ENCODE measurements around the gene TENT5A. TPM values are rescaled to one million over a fixed set of nuclear protein-coding genes. Genes with fewer than 3 reads are reported as not detected.
"Not testable (repeated sequence)": the region's sequence is repeated elsewhere in the genome, so short reads cannot be mapped to it uniquely, and the experiment has no call there.

The TENT5A gene
- total RNA-seq: 2.3 and 9.6 TPM in 2 replicates

DNA sequence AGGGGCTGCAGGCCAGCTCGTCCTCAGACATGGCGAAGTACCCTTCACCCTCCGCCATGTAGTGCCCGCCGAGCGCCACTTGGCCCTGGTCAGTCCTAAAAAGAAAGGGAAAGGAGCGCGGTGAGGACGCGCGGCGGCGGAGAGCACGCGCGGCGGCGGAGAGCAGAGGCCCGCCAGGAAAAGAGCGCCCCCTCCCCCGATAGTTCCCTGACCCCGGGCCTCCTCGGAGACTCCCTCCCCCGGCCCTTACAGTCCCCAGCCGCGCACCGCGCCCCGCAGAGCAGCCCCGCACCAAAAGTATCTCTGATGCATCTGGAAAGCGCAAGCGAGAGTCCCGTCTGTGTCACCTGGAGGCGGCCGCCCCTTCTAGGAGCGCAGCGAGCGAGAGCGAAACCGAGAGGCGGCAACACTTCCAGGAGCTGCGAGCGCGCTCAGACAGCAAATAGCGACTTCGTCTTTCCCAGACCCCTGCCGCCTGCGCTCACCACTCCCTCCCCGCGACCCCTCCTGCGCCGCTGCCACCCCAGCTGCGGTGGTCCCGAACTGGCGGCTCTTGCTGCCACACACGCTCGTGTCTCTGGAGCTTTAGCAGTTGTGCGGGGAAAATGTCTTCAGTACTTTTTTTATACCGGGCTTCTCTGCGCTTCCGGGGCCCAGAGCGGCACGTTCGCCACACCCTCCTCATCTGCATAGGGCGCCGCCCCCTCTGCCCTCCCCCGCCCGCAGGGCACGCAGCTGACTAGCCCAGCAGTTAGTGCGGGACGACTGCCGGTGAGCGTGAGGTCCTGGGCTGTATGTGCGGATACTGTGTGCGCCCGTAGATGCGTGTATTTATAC is at the start of gene TENT5A:
Gene TENT5A (minus strand): TSS at position 598 of the 837 bp plus-strand sequence. CDS start 540 bp downstream, at position 58.
- peak; percentile 36 to 85 for DNase-seq (ENCODE audit: low read depth in 2 of 2)

DNA sequence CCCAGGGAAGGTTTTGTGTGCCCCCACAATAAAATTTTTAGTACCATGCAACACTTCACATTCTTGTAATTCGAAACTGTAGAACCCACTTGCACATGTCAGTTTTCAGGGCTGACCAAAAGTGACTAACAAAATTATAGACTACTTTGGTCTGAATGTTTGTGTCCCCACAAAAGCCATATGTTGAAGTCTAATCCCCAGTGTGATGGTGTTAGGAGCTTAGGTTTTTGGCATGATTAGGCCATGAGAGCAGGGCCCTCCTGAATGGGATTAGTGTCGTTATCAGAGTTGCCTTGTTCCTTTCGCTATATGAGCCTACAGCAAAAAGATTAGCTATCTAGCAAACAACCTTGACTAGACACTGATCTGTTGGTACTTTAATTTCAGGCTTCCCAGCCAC is 49.0 kb upstream of the TENT5A start:
- no peak for DNase-seq (ENCODE audit: low read depth in 2 of 2)

DNA sequence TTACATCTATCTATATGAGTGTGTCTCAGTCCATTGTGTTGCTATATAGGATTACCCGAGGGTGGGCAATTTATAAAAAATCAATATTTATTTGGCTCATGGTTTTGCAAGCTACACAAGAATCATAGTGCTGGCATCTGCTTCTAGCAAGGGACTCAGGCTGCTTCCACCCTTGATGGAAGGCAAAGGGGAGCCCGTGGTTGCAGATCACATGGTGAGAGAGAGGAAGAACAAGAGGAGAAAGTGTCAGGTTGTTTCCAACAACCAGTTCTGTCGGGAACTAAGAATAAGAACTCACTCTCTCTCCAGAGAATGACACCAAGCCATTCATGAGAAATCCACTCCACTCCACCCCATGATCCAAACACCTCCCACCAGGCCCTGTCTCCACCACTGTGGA is 48.2 kb upstream of the TENT5A start:
- no peak for DNase-seq (ENCODE audit: low read depth in 2 of 2)

DNA sequence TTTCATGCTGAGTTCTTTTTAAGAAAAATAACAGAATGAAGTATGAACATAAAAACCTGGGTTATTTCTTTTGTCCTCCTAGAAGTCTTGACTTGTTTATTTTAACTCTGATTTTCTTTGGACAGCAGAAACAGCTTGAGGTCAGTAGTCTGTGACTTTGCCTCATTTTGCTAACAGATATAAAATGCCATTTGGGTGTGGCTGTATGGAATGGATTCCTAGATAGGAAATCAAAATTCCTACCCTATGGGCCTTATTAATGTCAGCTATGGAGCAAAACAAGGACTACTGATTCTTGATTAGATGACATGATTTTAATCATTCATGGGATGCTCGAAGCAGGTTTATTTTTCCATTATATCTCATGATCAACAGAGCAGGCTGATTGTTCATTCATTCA is 46.8 kb upstream of the TENT5A start:
- DNase-seq (ENCODE audit: low read depth in 2 of 2): no peak

DNA sequence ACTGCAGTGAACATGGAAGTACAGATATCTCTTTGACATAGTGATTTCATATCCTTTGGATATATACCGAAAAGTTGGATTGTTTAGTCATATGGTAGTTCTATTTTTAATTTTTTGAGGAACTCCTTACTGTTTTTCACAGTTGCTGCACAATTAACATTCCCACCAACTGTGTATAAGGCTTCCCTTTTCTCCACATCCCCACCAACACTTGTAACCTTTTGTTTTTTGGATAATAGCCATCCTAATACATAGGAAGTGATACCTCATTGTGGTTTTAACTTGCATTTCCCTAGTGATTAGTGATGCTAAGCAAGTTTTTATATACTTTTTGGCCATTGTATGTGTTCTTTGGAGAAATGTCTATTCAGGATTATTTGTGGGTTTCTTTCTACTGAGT is 45.1 kb upstream of the TENT5A start:
- peak in 1 of 2 donors; percentile 63 for DNase-seq (ENCODE audit: low read depth in 2 of 2)

DNA sequence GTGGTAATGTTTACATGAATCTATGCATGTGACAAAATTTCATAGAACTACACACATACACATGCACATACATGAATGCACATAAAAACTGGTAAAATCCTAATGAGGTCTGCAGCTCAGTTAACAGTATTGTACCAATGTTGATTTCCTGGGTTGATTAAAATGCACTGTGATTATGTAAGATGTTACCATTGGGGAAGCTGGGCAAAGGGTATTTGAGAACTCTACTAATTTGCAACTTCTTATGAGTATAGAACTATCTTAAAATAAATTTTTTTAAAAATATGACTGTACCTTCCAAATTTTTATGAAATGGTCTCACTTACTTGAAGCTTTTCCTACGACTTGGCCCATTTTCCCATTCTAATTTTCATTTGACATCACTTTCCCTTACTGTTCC is 43.4 kb upstream of the TENT5A start:
- DNase-seq (ENCODE audit: low read depth in 2 of 2): no peak

DNA sequence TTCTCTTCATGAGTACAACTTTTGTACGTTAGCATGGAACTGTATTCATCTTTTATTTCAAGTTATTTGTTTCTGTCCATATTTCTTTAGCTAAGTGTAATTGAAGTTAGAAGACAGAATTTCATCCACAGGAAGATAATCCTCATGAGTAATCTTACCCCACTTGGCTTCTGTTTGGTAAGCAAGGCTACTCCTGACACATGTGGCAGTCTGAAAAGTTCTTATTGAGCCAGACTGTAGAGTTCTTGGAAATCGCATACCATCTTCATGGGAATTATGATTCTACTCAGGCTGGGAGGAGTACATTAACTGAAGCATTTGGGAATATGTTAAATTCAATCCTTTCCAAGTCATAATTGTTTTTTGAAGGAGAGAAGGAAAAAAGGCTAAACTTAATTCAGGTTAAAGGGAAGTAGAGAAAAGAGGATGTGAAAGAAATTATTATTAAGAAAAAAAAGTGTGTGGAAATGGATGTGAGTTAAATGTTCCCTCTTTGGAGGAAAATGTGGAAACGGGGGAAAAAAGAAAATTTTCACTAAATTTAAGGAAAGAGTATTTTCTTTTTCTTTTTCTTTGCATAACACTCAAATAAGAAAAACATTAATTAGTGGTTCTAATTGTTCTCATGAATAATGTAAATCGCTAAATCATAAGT is 41.5 kb upstream of the TENT5A start:
- DNase-seq (ENCODE audit: low read depth in 2 of 2): no peak

DNA sequence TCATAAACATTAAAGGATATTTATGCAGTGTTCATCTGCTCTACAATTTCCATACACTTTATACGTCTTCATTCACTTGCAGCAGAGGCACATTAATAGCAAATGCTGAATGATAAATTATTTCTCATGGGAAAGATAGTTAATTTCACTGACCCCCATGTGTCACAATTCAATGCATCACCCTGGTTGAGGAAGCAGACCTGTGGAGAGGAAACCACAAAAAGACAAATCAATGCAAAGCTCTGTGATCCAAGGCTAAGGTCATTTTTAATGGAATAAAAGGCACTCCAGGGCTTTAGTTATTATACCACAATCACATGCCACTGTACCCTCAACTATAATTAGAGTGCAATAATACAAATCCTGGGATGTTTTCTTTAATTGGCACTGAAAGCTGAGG is 40.3 kb upstream of the TENT5A start:
- DNase-seq (ENCODE audit: low read depth in 2 of 2): peak; percentile 56 to 58

DNA sequence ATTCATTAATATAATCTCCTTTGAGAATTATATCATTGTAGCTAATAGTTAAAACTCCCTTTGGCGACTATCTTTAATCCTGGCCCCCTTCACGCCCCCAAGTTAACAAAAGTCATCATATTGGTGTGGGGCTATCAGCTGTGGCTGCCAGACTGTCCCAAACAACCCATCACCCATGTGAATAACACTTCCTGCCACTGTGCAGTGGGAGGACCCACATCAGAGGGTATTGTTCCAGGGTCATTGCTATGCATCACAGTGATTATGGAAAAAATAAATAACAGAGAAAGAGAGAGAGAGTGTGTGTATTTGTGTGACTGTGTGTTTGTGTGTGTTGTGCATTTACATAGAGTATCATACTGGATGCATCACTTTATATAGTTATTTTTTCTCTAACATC is 39.3 kb upstream of the TENT5A start:
- peak in 1 of 2 donors; percentile 56 for DNase-seq (ENCODE audit: low read depth in 2 of 2)

DNA sequence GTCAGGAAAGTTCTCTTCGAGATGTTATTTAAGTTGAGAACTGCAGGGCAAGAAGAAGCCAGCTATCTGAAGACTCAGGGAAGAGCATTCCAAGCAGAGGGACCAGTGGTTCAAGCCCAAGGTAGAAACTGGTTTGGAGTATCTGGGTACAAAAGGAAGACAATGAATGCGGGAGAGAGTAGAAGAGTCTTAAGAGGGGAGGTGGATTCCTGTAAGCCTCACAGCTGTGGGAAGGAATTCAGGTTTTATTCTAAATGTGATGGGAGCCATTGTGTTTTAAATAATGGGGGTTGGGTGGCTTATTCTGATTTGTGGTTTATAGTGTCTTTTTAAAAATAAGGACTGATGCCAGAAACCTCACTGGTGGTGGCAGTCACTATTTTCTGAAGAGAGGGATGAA is 37.6 kb upstream of the TENT5A start:
- DNase-seq (ENCODE audit: low read depth in 2 of 2): no peak

DNA sequence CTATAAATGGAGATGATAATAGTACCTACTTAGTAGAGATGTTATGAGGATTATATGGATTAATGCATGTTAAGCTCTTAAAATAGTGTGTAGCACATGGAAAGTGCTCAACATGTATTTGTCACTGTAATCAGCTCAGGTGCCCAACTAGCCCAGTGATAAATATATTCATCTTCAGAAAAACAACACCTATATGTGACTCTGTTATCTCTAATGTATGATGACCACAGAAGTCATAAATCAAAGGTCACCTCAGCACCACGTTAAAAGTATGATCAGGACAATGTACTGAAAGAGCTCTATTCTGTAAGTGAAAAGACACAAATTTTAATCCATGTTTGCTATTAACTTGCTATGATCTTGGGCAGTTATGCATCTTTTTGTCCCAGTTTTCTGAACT is 36.8 kb upstream of the TENT5A start:
- no peak for DNase-seq (ENCODE audit: low read depth in 2 of 2)

DNA sequence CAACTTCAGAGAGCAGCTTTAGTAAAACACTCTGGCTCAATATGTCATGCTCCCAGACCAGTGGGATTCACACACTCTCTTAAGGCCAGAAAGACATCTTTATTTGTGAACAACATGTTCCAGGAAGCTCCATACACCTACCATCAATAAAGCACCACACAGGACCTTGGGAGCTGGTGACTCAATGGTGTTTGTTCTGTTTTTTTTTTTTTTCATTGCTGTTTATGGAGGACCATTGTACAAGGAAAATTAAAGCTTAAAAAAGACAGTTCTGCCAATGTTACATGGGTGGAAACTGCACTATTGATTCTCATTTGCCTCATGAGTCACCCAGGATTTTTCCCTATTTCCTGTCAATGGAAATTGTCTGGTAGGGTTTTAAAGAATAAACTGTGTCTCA is 36.3 kb upstream of the TENT5A start:
- peak in 1 of 2 donors; percentile 13 for DNase-seq (ENCODE audit: low read depth in 2 of 2)

DNA sequence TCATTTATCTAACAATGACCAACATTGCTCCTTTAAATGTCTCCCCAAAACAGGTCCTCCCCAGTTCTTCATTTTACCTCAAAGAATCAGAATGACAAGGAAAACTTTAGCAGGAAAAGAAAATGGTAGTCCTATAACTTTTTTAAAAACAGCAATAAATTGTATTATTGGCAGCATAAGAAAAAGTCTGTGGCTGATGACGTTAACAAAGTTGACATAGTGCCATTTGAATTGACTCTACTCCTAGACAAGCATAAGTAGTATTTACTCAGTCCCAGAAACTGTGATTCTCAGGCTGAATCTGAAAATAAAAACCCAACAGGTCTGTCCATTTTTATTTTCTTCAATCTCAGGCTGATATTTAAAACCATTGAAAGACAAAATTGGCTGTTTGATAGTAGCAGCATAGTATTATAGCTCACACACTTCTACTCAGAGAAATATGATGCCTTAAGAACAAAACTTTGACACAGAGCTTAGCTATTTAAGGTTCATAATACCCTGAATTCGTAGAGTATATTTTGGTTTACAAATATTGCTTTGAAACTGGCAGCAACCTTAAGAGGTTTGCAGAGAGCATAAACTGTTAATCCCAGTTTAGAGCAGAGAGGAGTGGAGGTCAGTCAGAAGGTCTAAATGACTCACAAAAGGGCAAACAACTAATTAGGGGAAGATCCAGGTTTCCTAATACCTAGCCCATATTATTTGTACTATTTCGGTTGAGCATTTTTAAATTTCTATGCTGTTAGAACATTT is 35.0 kb upstream of the TENT5A start:
- DNase-seq (ENCODE audit: low read depth in 2 of 2): no peak

DNA sequence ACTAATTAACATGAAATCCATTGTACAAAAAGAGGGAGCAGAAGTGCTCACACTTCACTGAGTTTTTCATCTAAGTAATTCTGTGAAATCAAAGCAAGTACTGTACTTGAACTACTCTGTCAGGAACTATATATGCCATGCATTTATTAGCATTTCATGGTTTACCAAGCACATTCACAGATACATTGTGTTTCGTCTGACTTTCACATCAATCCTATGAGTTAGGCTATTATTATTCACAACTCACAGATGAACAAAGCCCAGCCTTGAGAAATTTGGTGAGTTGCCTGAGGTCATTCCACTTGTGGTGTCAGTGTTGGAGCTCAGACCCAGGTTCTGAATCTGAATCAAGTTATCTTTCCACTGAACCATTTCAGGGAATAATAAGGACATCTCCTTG is 33.7 kb upstream of the TENT5A start:
- no peak for DNase-seq (ENCODE audit: low read depth in 2 of 2)

DNA sequence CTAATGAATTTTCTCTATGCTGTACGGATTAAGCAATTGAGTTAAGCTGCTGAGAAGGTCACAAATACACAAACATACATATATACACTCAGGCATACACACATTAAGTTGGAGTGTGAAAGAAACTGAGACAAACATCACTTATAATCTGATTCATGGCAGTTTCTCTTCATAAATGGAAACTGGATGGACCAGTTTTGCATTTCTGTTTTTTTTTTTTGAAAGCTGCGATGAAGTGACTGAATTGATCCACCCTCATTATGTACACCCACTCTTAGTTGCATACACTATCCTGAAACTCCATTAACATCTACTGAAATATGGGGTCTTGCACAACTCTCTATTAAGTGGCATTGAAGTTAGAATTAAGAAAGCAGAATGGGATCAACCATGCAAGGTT is 32.9 kb upstream of the TENT5A start:
- no peak for DNase-seq (ENCODE audit: low read depth in 2 of 2)

DNA sequence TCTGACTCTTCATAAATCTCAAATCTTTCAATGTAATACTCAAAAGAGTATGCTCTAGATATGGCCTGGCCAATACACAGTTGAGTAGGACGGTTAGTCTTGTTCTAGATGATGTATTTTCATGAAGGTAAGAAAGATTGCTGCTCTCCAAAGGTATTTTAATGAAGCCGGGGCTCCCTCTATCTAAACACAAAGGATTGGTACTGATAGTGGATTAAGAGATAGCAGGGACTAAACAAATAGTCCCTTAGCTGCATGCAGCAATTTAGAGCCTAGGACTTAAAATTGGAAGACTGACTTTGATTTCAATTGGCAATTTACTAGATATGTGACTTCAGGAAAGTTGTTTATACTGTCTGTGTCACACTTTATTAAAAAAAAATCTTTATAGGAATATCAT is 31.4 kb upstream of the TENT5A start:
- no peak for DNase-seq (ENCODE audit: low read depth in 2 of 2)

DNA sequence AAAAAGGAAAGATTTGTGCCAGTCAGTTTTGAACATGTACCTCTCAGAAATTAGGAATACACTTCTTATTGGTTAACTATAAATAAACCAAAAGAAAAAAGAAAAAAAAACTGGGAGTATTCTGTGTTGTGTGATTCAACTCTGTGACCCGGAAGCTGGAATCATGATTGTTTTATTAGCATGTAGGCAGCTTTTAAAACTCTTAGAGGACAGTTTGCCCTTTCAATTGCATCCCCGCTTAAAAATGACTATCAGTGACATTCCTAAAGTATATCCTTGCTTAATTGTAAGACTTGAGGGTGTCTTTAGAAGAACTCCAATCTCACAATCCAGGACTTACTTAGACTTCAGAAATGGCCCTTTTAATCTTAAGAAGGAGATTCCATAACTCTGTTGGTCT is 29.1 kb upstream of the TENT5A start:
- DNase-seq (ENCODE audit: low read depth in 2 of 2): no peak

DNA sequence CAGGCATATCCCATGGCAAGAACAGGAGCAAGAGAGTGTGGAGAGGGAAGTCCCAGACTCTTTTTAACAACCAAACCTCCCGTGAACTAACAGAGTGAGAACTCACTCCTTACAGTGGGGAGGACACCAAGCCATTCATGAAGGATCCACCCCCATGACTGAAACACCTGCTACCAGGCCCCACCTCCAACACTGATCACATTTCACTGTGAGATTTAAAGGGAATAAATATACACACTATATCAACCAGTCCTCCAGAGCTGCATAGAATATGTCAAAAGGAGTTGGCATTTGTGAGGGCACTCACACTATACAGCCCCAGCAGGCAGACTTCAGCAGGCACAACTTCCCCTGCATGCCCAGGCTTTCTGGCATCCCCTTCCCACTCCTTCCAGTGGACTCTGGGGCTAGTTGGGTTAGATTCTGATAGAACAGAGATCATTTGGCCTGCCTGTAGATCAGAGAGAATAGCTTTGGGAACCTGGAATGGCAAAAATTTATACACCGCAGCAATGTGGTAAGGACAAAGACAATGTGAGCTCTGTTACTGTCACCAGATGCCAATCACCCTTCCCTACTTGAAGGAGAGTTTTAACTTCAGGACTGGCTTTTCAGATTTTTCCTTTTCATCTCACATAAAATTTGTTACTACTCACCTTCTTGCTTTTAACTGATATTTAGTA is 25.2 kb upstream of the TENT5A start:
- no peak for DNase-seq (ENCODE audit: low read depth in 2 of 2)

DNA sequence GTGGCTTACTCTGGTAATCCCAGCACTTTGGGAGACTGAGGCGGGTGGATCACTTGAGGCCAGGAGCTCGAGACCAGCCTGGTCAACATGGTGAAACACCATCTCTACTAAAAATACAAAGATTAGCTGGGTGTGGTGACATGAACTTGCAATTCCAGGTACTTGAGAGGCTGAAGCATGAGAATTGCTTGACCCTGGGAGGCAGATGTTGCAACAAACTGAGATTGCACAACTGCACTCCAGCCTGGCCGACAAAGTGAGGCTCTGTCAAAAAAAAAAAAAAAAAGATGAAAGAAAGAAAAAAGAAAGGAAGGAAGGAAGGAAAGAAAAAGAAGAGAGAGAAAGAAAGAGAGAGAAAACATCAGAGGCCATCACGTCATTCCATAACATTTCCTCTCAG is 23.7 kb upstream of the TENT5A start:
- DNase-seq (ENCODE audit: low read depth in 2 of 2): not testable (repeated sequence)

DNA sequence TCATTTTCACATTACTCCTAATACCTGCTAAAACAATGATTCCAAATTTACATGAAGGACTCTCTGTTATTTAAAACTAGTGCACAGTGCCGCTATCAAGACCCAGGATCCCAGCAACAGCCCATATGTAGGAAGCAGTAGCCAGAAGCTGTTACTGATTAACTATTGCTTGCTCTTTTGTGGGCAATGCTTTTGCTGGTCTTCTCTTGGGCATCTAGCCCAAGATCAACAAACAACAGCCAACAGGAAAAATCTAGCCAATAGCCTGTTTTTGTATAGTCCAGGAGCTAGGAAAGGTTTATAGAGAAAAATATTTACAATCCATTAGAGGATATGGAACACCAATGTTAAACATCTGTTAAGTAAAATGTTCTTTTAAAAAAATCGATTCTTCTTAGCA is 22.1 kb upstream of the TENT5A start:
- no peak for DNase-seq (ENCODE audit: low read depth in 2 of 2)

DNA sequence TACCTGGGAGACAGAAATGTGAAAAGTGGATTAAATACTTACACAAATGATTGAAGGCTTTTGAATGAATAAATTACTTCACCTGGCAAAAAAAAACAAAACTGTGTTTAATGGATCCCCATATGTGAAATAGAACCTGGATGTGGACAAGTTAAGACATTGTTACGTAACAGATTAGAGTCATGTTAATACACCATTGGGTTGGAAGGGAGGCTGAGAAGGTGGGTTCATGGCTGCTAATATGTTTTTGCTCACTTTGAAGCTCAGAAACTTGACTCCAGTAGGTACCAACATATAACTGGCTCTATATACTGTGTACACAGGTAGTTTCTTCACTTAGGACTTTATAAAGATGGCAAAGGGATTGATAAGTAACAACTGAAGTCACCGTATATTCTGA is 21.4 kb upstream of the TENT5A start:
- DNase-seq (ENCODE audit: low read depth in 2 of 2): no peak

DNA sequence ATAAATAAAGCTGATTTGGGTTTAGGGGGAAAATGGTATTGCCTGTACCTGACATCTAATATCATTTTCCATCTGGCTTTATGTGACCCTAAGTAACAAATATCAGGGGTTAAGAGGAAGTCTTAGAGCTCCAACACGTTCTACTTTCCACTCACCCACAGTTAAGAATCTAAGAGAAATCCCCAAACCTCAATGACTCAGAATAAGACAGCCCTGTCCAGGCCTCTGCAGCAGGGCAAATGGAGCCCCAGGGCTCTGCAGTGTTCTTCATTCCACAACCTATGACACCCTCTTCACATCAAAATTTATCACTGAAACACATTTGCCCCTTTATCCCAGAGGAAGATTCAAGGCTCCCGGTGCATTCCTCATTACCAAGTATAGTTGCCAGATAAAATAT is 20.3 kb upstream of the TENT5A start:
- no peak for DNase-seq (ENCODE audit: low read depth in 2 of 2)
